Mucosa of stomach (tissue), 1 donor: ENCODE results near the gene SPTBN5.

Experiments used
- H3K27me3 ChIP-seq: one replicate; pipeline ENCODE4 v1.7.0; 2013; ENCODE audit warnings: mild to moderate bottlenecking, low read length; ENCODE audit not compliant: control insufficient read depth, insufficient read depth
- H3K36me3 ChIP-seq: one replicate; pipeline ENCODE4 v1.7.0; 2013; ENCODE audit warnings: low read length; ENCODE audit not compliant: control insufficient read depth, insufficient read depth
- H3K4me1 ChIP-seq: one replicate; pipeline ENCODE4 v1.7.0; 2013; ENCODE audit warnings: mild to moderate bottlenecking, low read length; ENCODE audit not compliant: control insufficient read depth, insufficient read depth
- H3K4me3 ChIP-seq: one replicate; pipeline ENCODE4 v1.7.0; 2013; ENCODE audit warnings: low read length
- H3K9ac ChIP-seq: one replicate; pipeline ENCODE4 v1.7.0; 2013; ENCODE audit warnings: mild to moderate bottlenecking, low read length, moderate library complexity
- H3K9me3 ChIP-seq: one replicate; pipeline ENCODE4 v1.7.0; 2013; ENCODE audit warnings: mild to moderate bottlenecking, low read length, moderate library complexity; ENCODE audit not compliant: control insufficient read depth
- donor health status: Pancreatic carcinoma.

SPTBN5 gene

DNA sequence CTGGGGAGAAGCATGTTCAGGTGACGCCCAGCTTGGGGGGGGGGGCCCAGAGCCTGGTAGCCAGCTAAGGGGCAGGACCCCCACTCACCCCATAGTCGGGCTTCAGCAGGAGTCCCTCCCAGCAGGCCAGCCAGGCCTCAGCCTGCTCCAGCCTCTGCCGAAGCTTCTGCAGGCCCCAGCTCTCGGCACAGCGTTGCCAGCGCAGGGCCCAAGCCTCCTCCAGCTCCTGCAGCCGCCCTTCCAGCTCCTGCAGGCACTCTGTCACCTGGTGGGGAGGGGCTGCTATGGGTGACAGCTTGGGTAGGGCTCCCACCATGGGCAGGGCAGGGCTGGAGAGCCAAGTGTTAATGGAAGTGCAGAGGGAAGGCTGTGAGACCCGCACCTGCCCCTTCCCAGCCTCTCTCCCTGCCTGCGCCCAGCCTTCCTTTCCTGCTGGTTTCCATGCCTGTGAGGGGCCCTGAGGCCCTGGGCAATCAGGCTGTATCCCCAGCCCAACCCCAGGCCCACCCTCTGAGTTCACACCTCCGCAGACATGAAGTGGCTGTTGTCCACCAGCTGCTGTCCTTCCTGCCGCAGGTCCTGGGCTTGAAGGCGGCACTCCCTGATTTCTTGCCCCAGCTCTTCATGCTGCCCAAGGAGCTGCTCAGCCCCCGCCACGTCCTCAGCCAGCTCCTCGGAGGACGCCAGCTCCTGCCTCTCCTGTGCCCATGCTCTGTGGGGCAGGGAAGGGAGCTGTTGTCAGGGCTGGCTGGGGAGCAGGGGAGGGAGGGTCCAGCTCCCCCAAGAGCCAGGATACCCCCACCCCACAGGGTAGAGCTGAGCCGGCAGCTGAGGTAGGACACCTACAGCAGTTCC, 40.9 kb downstream of the SPTBN5 start:
- Histone ChIP-seq H3K27me3 (peaks cover 19% of the 10 kb centered on the region), H3K36me3 (peaks cover 5% of the 10 kb centered on the region), H3K9me3 (no peaks in the 10 kb centered on the region), H3K4me3 (no peak overlapping the region), H3K4me1 (no peaks in the 10 kb centered on the region), H3K9ac (no peak overlapping the region)

GRCh38 chr15:41851755-41852370, 42.0 kb downstream of the SPTBN5 start:
- Histone ChIP-seq H3K4me1 (no peaks in the 10 kb centered on the region), H3K27me3 (peaks cover 19% of the 10 kb centered on the region), H3K9me3 (no peaks in the 10 kb centered on the region), H3K4me3 (no peak overlapping the region), H3K9ac (no peak overlapping the region), H3K36me3 (peaks cover 6% of the 10 kb centered on the region)

DNA sequence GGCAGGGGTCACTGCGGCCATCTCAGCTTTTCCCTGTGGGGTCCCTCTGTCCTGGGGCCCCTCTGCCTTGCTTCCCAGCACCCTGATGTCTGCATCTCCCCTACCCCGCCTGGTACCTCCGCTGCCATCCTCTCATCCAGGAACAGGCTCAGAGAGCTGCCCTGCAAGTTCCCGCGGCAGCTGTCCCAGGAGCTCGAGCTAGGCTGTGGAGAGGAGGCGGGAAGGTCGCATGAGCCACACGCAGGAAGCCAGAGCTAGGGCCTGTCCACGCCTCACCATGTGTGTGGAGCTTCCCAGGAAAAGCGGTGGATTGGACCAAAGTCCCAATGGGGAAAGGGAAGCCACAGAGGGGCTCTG, 42.7 kb downstream of the SPTBN5 start:
- Histone ChIP-seq H3K36me3 (peaks cover 6% of the 10 kb centered on the region), H3K9me3 (no peaks in the 10 kb centered on the region), H3K27me3 (peaks cover 19% of the 10 kb centered on the region), H3K4me3 (no peak overlapping the region), H3K4me1 (no peaks in the 10 kb centered on the region), H3K9ac (no peak overlapping the region)

GRCh38 chr15:41850482-41851166, 43.2 kb downstream of the SPTBN5 start:
- Histone ChIP-seq H3K4me1 (no peaks in the 10 kb centered on the region), H3K9ac (no peak overlapping the region), H3K36me3 (peaks cover 6% of the 10 kb centered on the region), H3K9me3 (no peaks in the 10 kb centered on the region), H3K4me3 (no peak overlapping the region), H3K27me3 (peaks cover 19% of the 10 kb centered on the region)

- H3K9me3 ChIP-seq = no peaks in the 10 kb centered on the region
- no peak overlapping the region for H3K4me3 ChIP-seq
- peaks cover 19% of the 10 kb centered on the region for H3K27me3 ChIP-seq
- no peaks in the 10 kb centered on the region for H3K4me1 ChIP-seq
- peaks cover 6% of the 10 kb centered on the region for H3K36me3 ChIP-seq
- H3K9ac ChIP-seq = no peak overlapping the region
Measured at GRCh38 chr15:41849861-41850260, 44.0 kb downstream of the SPTBN5 start.

DNA sequence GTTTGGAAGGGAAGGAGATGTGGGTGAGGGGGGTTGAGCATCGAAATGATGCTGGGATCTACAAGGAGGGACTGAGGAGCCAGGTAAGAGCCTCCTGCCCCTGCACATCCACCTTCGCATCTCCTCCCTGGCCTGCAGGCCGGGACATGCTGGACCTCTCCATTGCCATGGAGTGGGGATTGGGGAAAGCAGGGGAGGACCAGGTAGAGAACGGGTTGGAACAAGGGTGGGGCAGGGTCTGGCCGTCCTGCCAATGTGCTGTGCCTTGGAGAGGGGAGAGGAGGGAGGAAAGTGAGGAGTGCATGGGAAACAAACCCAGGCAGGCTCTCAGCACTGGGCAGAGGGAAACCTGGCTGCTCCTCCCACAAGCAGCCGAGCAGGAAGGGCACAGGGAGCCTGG, 44.6 kb downstream of the SPTBN5 start:
- Histone ChIP-seq H3K4me3 (no peak overlapping the region), H3K27me3 (peaks cover 19% of the 10 kb centered on the region), H3K4me1 (no peaks in the 10 kb centered on the region), H3K9me3 (no peaks in the 10 kb centered on the region), H3K9ac (no peak overlapping the region), H3K36me3 (peaks cover 6% of the 10 kb centered on the region)

- Histone ChIP-seq H3K36me3 (peaks cover 6% of the 10 kb centered on the region), H3K27me3 (peaks cover 17% of the 10 kb centered on the region), H3K4me3 (no peak overlapping the region), H3K4me1 (no peaks in the 10 kb centered on the region), H3K9ac (no peak overlapping the region), H3K9me3 (no peaks in the 10 kb centered on the region)
Measured at GRCh38 chr15:41848631-41849030, 45.2 kb downstream of the SPTBN5 start.

DNA sequence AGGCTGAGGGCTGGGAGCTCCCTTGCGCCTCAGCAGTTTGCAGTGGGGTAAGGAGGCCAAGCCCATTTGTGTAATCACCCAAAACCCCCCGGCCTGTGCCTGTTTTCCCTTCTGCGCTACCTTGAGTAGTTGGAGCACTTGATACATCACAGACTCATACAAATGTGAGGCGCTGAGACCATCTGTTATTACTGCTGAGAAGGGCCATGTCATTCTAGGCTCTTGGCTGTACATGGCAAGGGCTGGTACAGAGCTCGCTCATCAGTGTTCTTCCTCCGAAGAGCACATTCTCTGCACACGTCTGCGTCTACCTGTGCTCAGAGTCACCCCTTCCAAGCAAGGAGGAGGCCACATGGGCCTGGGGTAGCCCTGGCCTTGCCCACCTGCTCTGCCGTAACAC, 45.9 kb downstream of the SPTBN5 start:
- no peaks in the 10 kb centered on the region for H3K9me3 ChIP-seq
- peaks cover 6% of the 10 kb centered on the region for H3K36me3 ChIP-seq
- H3K4me1 ChIP-seq = no peaks in the 10 kb centered on the region
- no peak overlapping the region for H3K9ac ChIP-seq
- no peak overlapping the region for H3K4me3 ChIP-seq
- H3K27me3 ChIP-seq = peaks cover 11% of the 10 kb centered on the region

GRCh38 chr15:41847206-41847605, 46.6 kb downstream of the SPTBN5 start:
- H3K4me3 ChIP-seq = no peak overlapping the region
- H3K4me1 ChIP-seq = no peaks in the 10 kb centered on the region
- no peaks in the 10 kb centered on the region for H3K9me3 ChIP-seq
- H3K27me3 ChIP-seq = peaks cover 7% of the 10 kb centered on the region
- H3K36me3 ChIP-seq = peaks cover 6% of the 10 kb centered on the region
- H3K9ac ChIP-seq = no peak overlapping the region

GRCh38 chr15:41844814-41845213, 49.0 kb downstream of the SPTBN5 start:
- Histone ChIP-seq H3K4me3 (no peak overlapping the region), H3K4me1 (no peaks in the 10 kb centered on the region), H3K9ac (no peak overlapping the region), H3K27me3 (no peaks in the 10 kb centered on the region), H3K9me3 (no peaks in the 10 kb centered on the region), H3K36me3 (peaks cover 6% of the 10 kb centered on the region)

DNA sequence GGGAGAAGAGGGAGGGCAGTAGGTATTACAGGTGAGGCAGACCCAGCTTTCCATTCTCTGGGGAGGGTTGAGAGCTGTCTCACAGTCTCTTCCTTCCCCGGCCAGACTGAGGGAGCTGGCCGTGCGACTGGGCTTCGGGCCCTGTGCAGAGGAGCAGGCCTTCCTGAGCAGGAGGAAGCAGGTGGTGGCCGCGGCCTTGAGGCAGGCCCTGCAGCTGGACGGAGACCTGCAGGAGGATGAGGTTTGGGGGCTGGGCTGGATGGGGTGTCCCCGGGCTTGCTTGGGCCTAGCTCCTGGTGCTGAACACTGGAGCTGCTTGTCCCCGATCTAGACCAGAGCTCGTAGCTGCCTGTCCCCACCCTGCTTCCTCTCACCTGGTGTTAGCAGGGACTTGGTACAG, 50.3 kb downstream of the SPTBN5 start:
- Histone ChIP-seq H3K9ac (no peak overlapping the region), H3K4me1 (peaks cover 9% of the 10 kb centered on the region), H3K4me3 (no peak overlapping the region), H3K36me3 (peaks cover 6% of the 10 kb centered on the region), H3K9me3 (no peaks in the 10 kb centered on the region), H3K27me3 (no peaks in the 10 kb centered on the region)

DNA sequence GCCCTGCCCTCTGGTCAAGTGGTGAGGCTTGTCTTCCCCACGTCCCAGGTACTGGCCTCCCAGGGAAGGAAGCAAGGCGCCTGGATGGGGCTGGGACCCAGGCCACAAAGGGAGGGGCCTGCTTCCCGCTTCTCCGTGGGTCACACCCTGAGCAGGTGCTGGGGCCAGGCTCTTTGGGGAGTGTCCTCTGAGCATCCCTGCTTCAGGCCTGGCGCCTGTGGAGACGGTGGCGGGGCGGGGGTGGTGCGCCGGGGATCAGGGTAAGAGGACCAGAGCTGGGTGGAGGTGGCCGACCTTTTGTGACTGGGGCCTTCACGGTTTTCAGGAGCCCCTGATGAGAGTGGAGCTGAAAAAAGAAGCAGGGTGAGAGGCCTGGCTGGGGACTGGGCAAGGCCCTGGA, 51.6 kb downstream of the SPTBN5 start:
- H3K27me3 ChIP-seq = no peaks in the 10 kb centered on the region
- no peak overlapping the region for H3K4me3 ChIP-seq
- peaks cover 14% of the 10 kb centered on the region for H3K4me1 ChIP-seq
- no peaks in the 10 kb centered on the region for H3K36me3 ChIP-seq
- H3K9ac ChIP-seq = no peak overlapping the region
- no peaks in the 10 kb centered on the region for H3K9me3 ChIP-seq
